Embryonic facial prominence (tissue), 1 donor: Measurements from ENCODE around the gene MED25.

Experiments used
- DNase-seq: peaks from one replicate; pipeline ENCODE4 v3.0.0-alpha.2; 2016; ENCODE audit errors: extremely low spot score

MED25 gene

GRCh38 chr19:49858088-49858985, 40.2 kb downstream of the MED25 start:
- no peak for DNase-seq

- DNase-seq, result no peak
Measured at GRCh38 chr19:49859682-49860335, 41.7 kb downstream of the MED25 start.

GRCh38 chr19:49860336-49861102, 42.4 kb downstream of the MED25 start:
- no peak for DNase-seq

- no peak for DNase-seq
Measured at GRCh38 chr19:49861107-49861506, 43.0 kb downstream of the MED25 start.

GRCh38 chr19:49861541-49862378, 43.7 kb downstream of the MED25 start:
- DNase-seq, result no peak

GRCh38 chr19:49862391-49863253, 44.5 kb downstream of the MED25 start:
- DNase-seq, result no peak

GRCh38 chr19:49863254-49863934, 45.3 kb downstream of the MED25 start:
- DNase-seq, result no peak

GRCh38 chr19:49863935-49864320, 45.8 kb downstream of the MED25 start:
- DNase-seq, result no peak

GRCh38 chr19:49864890-49865289, 46.8 kb downstream of the MED25 start:
- no peak for DNase-seq

GRCh38 chr19:49866933-49867782, 49.1 kb downstream of the MED25 start, which contains the start of gene PNKP:
Gene PNKP, minus strand, starts transcription at chr19:49867576. Its CDS starts 372 bp downstream, at chr19:49867204.
- DNase-seq, result peak; percentile 90

GRCh38 chr19:49869009-49869483, 51.0 kb downstream of the MED25 start:
- DNase-seq, result no peak

GRCh38 chr19:49869484-49870308, 51.6 kb downstream of the MED25 start:
- DNase-seq, result peak; percentile 99

- DNase-seq, result no peak
Measured at GRCh38 chr19:49870309-49870901, 52.3 kb downstream of the MED25 start.

- DNase-seq, result no peak
Measured at GRCh38 chr19:49871349-49871985, 53.4 kb downstream of the MED25 start.

- no peak for DNase-seq
Measured at GRCh38 chr19:49872245-49873128, 54.4 kb downstream of the MED25 start.

GRCh38 chr19:49873129-49873521, 55.0 kb downstream of the MED25 start:
- no peak for DNase-seq
